Kidney (tissue), 11 donors: ENCODE data around the gene GOLGA8R. TPM values are rescaled to one million over a fixed set of nuclear protein-coding genes. Genes with fewer than 3 reads are reported as not detected.
"Not testable (repeated sequence)": the region's sequence is repeated elsewhere in the genome, so short reads cannot be mapped to it uniquely, and the experiment has no call there.

Source experiments
- DNase-seq, 5 donors: peaks; one replicate each; pipeline ENCODE4 v3.0.0-alpha.2; 2013 to 2020
- FAIRE-seq: peaks from 2 replicates; lab custom pipeline; 2012; peaks lifted over from hg19 to GRCh38; lab: Jason Lieb, UNC
- H3K27ac ChIP-seq, 2 donors: one replicate each; pipeline ENCODE4 v1.7.0; 2013; ENCODE audit warnings: low read depth in 2 of 2, low read length in 2 of 2, inconsistent platforms in 1 of 2
- H3K27me3 ChIP-seq: one replicate; pipeline ENCODE4 v1.7.1; 2013; ENCODE audit warnings: low read length, inconsistent platforms; ENCODE audit not compliant: control insufficient read depth, insufficient read depth
- H3K36me3 ChIP-seq, 3 donors: one replicate each; pipeline versions ENCODE4 v1.7.0 to v1.7.1; 2013; ENCODE audit warnings: low read length in 3 of 3, control low read depth in 1 of 3, inconsistent platforms in 1 of 3; ENCODE audit not compliant: insufficient read depth in 3 of 3, control insufficient read depth in 2 of 3
- H3K4me1 ChIP-seq, 3 donors: one replicate each; pipeline versions ENCODE4 v1.7.0 to v1.7.1; 2013; ENCODE audit warnings: low read length in 3 of 3, inconsistent platforms in 1 of 3, low read depth in 1 of 3; ENCODE audit not compliant: control insufficient read depth in 2 of 3, insufficient read depth in 2 of 3
- H3K4me3 ChIP-seq, 3 donors: one replicate each; pipeline versions ENCODE4 v1.7.0 to v1.8.1; 2013; ENCODE audit warnings: low read length in 3 of 3, control low read depth in 1 of 3, inconsistent platforms in 1 of 3
- H3K9ac ChIP-seq, 3 donors: one replicate each; pipeline versions ENCODE4 v1.7.0 to v1.7.1; 2013; ENCODE audit warnings: low read length in 3 of 3, control low read depth in 1 of 3, inconsistent platforms in 1 of 3
- H3K9me3 ChIP-seq, 3 donors: one replicate each; pipeline versions ENCODE4 v1.7.0 to v1.7.1; 2013; ENCODE audit warnings: low read length in 3 of 3, control low read depth in 1 of 3, inconsistent platforms in 1 of 3; ENCODE audit not compliant: control insufficient read depth in 2 of 3, insufficient read depth in 1 of 3
- intact Hi-C: fragments of 100-400 bp; cut with DNase I; formaldehyde crosslinking; loops from one replicate; pipeline ENCODE4 v1.11.1; 2022
- polyA plus RNA-seq: library from polyadenylated mRNA; stranded (reverse); fragments of 350-450 nt; fragmentation: Illumina TruSeq; extraction: RNeasy Lipid Tissue Mini Kit (QIAGEN cat#74804); gene quantifications from one replicate; pipeline ENCODE4 v1.2.3, GENCODE V29; 2014; ENCODE audit warnings: low read depth, low replicate concordance; ENCODE audit not compliant: insufficient read depth
- total RNA-seq: library from RNA; stranded (reverse); fragmentation: NEBNext Ultra II Directional; extraction: Animal tissue kit (Norgen Biotek cat#: 25700); gene quantifications from one replicate; pipeline ENCODE4 v1.2.1, GENCODE V29; 2021
- donor health status: control.
- donor health status: control.
- donor health status: DM: yes; HTN: yes; CAD: no.
- donor health status: Normal renal cell carcinoma (clear cell type).

Gene GOLGA8R
- total and polyA plus RNA-seq, 2 donors from 2014 or later = 0.41 to 6.3 TPM

DNA sequence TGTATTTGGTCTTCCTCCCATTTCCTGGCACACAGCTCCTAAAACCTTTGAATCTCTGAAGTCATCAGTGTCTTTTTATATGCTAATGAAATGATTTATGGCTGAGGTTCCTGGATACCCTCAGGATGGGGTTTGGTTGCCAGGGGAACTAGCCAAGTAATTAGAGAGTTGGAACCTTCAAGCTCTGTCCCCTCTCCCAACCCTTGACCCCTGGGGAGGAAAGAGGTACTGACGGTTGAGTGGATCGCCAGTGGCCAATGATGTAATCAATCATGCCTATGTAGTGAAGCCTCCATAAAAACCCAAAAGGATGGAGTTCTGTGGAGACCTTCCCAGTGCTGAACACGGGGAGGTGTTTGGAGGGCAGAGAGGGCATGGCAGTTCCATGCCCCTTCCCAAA, 45.8 kb downstream of the GOLGA8R start:
- H3K4me3 ChIP-seq, H3K9me3 ChIP-seq, H3K9ac ChIP-seq, intact Hi-C loops, FAIRE-seq, DNase-seq, H3K27ac ChIP-seq, H3K4me1 ChIP-seq, H3K36me3 ChIP-seq, H3K27me3 ChIP-seq: not testable (repeated sequence)

DNA sequence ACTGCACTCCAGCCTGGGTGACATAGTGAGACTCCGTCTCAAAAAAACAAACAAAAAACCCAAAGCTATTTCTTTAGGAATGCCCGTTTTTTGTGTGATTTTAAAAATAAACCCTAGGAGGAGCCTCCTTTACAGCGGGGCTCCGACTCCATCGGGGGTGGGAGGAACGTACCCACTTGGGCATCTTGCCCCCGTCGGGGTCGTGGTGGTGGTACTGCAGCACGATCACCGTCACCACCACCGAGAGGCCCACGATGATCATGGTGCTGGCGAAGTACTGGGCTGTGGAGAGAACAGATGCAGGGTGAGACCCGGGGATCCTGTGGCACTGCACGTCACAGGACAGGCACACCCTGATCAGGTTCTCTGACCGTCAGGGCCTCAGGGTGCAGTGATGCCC, 46.8 kb downstream of the GOLGA8R start:
- H3K4me1 ChIP-seq, H3K4me3 ChIP-seq, H3K36me3 ChIP-seq, H3K9ac ChIP-seq, H3K27me3 ChIP-seq, H3K27ac ChIP-seq, H3K9me3 ChIP-seq, intact Hi-C loops, FAIRE-seq: not testable (repeated sequence)
- peak in 1 of 5 donors; percentile 62 for DNase-seq

DNA sequence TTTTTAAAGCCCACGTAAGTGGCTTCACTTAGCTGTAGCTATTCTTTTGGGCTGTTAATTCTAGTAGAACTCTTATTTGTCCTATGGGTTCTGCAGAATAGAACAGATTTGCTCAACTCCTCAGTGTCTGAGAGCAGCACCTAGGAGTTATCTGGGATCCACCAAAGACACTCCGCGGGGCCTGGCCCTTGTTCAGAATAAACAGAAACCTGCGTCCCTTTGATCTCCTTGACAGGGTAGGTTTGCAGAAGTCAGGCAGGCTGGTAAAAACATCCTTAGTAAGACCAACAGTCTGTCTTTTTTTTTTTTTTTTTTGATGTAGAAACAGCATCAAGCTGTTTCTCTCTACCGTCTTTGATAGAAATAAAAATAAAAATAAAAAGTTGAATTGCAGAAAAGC, 52.7 kb downstream of the GOLGA8R start:
- H3K9me3 ChIP-seq, H3K4me3 ChIP-seq, H3K36me3 ChIP-seq, intact Hi-C loops, H3K9ac ChIP-seq, H3K27me3 ChIP-seq, H3K4me1 ChIP-seq, DNase-seq, FAIRE-seq, H3K27ac ChIP-seq: not testable (repeated sequence)

DNA sequence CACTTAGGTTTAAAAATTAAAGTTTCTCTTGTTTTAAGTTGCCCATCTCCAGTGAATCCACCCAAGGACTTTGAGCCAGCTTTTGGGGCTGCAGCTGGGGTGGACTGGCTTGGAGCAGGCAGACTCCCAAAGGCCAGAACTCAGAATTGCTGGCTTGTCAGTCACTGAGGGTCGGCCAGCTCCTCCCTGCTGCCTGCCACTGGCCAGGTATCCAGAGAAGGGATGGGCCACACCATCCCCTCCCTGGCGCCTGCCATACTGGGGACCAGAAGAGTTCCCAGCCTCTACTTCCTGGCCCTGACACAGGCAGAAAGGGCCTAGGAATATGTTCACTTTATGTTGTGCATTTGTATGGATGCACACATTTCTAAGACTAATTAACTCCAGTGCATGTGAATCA, 53.1 kb downstream of the GOLGA8R start:
- H3K4me3 ChIP-seq, H3K9me3 ChIP-seq, H3K27me3 ChIP-seq, FAIRE-seq, H3K9ac ChIP-seq, H3K27ac ChIP-seq, intact Hi-C loops, H3K36me3 ChIP-seq, H3K4me1 ChIP-seq, DNase-seq: not testable (repeated sequence)

DNA sequence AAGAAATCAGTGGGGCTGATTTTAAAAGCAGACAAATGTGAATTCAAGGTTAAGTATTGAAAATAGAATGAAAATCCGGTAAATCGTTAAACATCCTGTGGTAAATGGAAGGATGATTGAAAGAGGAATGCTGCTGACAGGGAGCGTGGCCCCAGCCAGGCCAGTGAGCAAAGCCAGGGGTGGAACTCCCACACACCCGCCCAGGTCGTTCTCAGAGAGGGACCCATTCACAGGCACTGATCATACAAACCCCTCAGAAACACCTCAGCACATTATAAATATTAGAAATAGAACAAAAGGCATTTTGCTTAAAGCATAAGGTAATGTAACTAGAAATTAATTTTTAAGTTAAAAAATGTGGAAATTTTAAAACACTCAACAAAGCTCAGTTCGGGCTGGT, 59.0 kb downstream of the GOLGA8R start:
- H3K9me3 ChIP-seq, H3K27ac ChIP-seq, H3K4me1 ChIP-seq, intact Hi-C loops, FAIRE-seq, H3K9ac ChIP-seq, H3K36me3 ChIP-seq, H3K27me3 ChIP-seq, H3K4me3 ChIP-seq: not testable (repeated sequence)
- DNase-seq = peak in 1 of 5 donors; percentile 31

Other genes starting within 250 kb of the GOLGA8R start
- 2.7 TPM for gene CHRFAM7A, start 20.7 kb downstream of the GOLGA8R start, total RNA-seq
- gene CHRFAM7A, start 20.7 kb downstream of the GOLGA8R start, polyA plus RNA-seq = 0.54 TPM
- gene GOLGA8Q, start 137.8 kb upstream of the GOLGA8R start, total RNA-seq = 1.6 TPM
- gene GOLGA8Q, start 137.8 kb upstream of the GOLGA8R start, polyA plus RNA-seq = not detected
- gene GOLGA8H, start 189.8 kb upstream of the GOLGA8R start, total RNA-seq = 0.88 TPM
- 0.43 TPM for gene GOLGA8H, start 189.8 kb upstream of the GOLGA8R start, polyA plus RNA-seq